DOHH2 (cell line): ENCODE data around the gene ATG4B.

Experiments
- EZH2phosphoT487 ChIP-seq: fragments of 200-600 bp; sonication (generic); IDR thresholded peaks from 2 replicates; pipeline ENCODE4 v1.6.1; 2017; ENCODE audit warnings: borderline replicate concordance, mild to moderate bottlenecking, antibody characterized with exemption, low read length, moderate library complexity, mixed read lengths
- TF ChIP-seq, protein P1 (sequence below): fragments of 200-600 bp; sonication (generic); IDR thresholded peaks from one replicate; pipeline ENCODE4 v1.5.1; 2014; ENCODE audit warnings: antibody characterized with exemption, mild to moderate bottlenecking, low read depth, low read length; ENCODE audit not compliant: poor library complexity, severe bottlenecking

DNA sequence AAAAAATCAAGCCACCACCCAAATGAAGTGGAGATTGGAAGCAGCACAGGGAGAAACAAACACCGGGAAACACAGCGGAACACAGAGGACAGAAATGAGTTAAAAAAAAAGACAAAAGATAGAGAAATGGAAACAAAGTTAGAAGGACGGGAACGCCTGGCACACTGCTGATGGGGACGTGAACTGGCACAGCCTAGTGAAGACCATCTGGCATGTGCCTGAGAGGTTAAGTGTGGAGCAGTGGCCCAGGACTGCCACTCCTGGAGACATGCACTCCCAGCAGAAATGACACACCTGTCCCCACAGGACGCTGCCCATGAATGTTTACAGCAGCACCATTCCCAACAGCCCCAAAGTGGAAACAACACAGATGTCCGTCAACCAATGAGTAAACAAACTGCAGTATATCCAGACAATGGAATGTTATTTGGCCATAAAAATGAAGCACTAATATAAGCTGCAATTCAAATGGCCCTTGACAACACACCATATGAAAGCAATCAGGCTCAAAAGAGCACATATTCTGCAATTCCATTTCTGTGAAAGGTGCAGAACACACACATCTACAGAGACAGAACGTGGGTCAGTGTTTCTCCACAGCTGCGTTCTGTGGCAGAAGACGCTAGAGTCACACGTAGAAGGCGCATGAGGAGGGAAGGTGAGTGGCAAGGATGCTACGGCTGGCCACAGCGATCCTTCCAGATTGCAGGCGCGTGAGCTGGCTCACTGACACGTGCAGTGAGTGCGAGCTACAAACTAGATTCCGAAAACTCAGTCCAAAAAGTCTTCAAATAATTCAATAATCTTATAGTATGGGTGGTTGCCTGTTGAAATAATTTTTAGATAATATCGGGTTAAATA is 25.1 kb upstream of the ATG4B start:
- TF ChIP-seq, protein P1, sequence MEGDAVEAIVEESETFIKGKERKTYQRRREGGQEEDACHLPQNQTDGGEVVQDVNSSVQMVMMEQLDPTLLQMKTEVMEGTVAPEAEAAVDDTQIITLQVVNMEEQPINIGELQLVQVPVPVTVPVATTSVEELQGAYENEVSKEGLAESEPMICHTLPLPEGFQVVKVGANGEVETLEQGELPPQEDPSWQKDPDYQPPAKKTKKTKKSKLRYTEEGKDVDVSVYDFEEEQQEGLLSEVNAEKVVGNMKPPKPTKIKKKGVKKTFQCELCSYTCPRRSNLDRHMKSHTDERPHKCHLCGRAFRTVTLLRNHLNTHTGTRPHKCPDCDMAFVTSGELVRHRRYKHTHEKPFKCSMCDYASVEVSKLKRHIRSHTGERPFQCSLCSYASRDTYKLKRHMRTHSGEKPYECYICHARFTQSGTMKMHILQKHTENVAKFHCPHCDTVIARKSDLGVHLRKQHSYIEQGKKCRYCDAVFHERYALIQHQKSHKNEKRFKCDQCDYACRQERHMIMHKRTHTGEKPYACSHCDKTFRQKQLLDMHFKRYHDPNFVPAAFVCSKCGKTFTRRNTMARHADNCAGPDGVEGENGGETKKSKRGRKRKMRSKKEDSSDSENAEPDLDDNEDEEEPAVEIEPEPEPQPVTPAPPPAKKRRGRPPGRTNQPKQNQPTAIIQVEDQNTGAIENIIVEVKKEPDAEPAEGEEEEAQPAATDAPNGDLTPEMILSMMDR: no peak
- TF ChIP-seq EZH2phosphoT487: no peak
